Peyer's patch (tissue), 4 donors: ENCODE results near the gene RNF220.

Experiments
- CTCF ChIP-seq, 6 experiments: fragments of 450-650 bp in 4 of 6; fragments of 200-600 bp in 2 of 6; sonication (generic) in 1 of 6; IDR thresholded peaks; one replicate each; pipeline ENCODE4 v1.5.1; 2017 to 2019; ENCODE audit warnings: antibody characterized with exemption in 6 of 6, mild to moderate bottlenecking in 3 of 6, moderate library complexity in 1 of 6
- POLR2A ChIP-seq, 2 donors: fragments of 450-650 bp; IDR thresholded peaks; one replicate each; pipeline ENCODE4 v1.5.1; 2017; ENCODE audit warnings: antibody characterized with exemption in 2 of 2, mild to moderate bottlenecking in 2 of 2, moderate library complexity in 2 of 2

GRCh38 chr1:44642925-44643324, 237.9 kb downstream of the RNF220 start:
- TF ChIP-seq CTCF (IDR thresholded peaks at IDR 0.05), result no peak
- no peak for TF ChIP-seq POLR2A (IDR thresholded peaks at IDR 0.05)
